Adrenal gland (tissue), 12 donors: ENCODE measurements around the gene HLA-DRA. TPM values are rescaled to one million over a fixed set of nuclear protein-coding genes. Genes with fewer than 3 reads are reported as not detected.

Experiments
- DNase-seq, 7 donors: peaks; one replicate each; pipeline ENCODE4 v3.0.0-alpha.2; 2019 to 2020
- H3K27ac ChIP-seq, 5 donors: fragments of 200-600 bp; sonication (generic) in 4 of 5; 1 replicate in 3 of 5; 2 replicates in 2 of 5; pipeline versions ENCODE4 v1.5.1 to v1.8.0; 2016 to 2020; ENCODE audit warnings: mild to moderate bottlenecking in 1 of 5
- H3K27me3 ChIP-seq: fragments of 200-600 bp; 2 replicates; pipeline ENCODE4 v1.8.0; 2021
- H3K36me3 ChIP-seq, 2 donors: fragments of 200-600 bp; replicated peaks in 1 of 2; 1 replicate in 1 of 2; 2 replicates in 1 of 2; pipeline versions ENCODE4 v1.5.1 to v1.8.0; 2018 to 2022
- H3K4me1 ChIP-seq, 2 donors: fragments of 200-600 bp; replicated peaks in 1 of 2; 1 replicate in 1 of 2; 2 replicates in 1 of 2; pipeline versions ENCODE4 v1.5.1 to v1.8.0; 2018 to 2021
- H3K4me3 ChIP-seq, 4 donors: fragments of 200-600 bp; sonication (generic) in 3 of 4; one replicate each; pipeline ENCODE4 v1.5.1; 2016 to 2018
- H3K9me3 ChIP-seq, 3 donors: fragments of 200-600 bp; sonication (generic) in 1 of 3; replicated peaks in 1 of 3; 1 replicate in 2 of 3; 2 replicates in 1 of 3; pipeline versions ENCODE4 v1.5.1 to v1.8.0; 2016 to 2021
- POLR2A ChIP-seq, 2 donors: fragments of 450-650 bp; IDR thresholded peaks; one replicate each; pipeline ENCODE4 v1.6.1; 2017; ENCODE audit warnings: antibody characterized with exemption in 2 of 2, mild to moderate bottlenecking in 2 of 2, moderate library complexity in 1 of 2
- WGBS, 4 donors: extraction: QIAGEN DNeasy Blood & Tissue Kit in 2 of 4; methylation state at CpG; one replicate each; pipeline versions ENCODE4 v1.1.5 to v1.1.7; 2013 to 2017; 5-methylcytosine and 5-hydroxymethylcytosine counted together
- intact Hi-C, 2 donors: fragments of 100-400 bp; cut with DNase I; formaldehyde crosslinking; loops; one replicate each; pipeline versions ENCODE4 v1.14.1 to v1.15.0; 2022 to 2023
- polyA plus RNA-seq, 3 donors: library from polyadenylated mRNA; stranded (reverse); fragments of 200-250 nt in 2 of 3; fragments of 350-450 nt in 1 of 3; fragmentation: Illumina TruSeq in 1 of 3; extraction: RNeasy Lipid Tissue Mini Kit (QIAGEN cat#74804) in 1 of 3; gene quantifications; one replicate each; pipeline ENCODE4 v1.2.3, GENCODE V29; 2013 to 2014
- total RNA-seq, 9 donors: library from RNA; depleted of rRNA in 4 of 9; stranded (reverse); fragments of >200 nt in 4 of 9; fragments of 120-200 nt in 1 of 9; fragmentation: NEBNext Ultra II Directional in 1 of 9; extraction: Animal tissue kit (Norgen Biotek cat#: 25700) in 1 of 9; gene quantifications; one replicate each; pipeline versions ENCODE4 v1.1.0 to v1.2.4, GENCODE V29; 2013 to 2023
- TF ChIP-seq, protein P1 (sequence below), 6 experiments: fragments of 450-650 bp in 4 of 6; fragments of 200-600 bp in 2 of 6; sonication (generic) in 1 of 6; IDR thresholded peaks; 1 replicate in 5 of 6; 2 replicates in 1 of 6; pipeline versions ENCODE4 v1.5.1 to v1.8.0; 2016 to 2021; ENCODE audit warnings: antibody characterized with exemption in 6 of 6, mild to moderate bottlenecking in 2 of 6, moderate library complexity in 1 of 6
- donor health status: healthy with polysubstance abuse.
- donor health status: Bipolar disorder and iron deficiency.
- donor health status: DM: yes; HTN: yes; CAD: no.
- donor health status: DM: no; HTN: no; CAD: no.
- donor health status: DM: no; HTN: no; CAD: no.
- donor health status: DM: yes; HTN: yes; CAD: no.

The HLA-DRA gene
- total and polyA plus RNA-seq, 12 donors = 36.8 to 1,447 (median 462) TPM

DNA sequence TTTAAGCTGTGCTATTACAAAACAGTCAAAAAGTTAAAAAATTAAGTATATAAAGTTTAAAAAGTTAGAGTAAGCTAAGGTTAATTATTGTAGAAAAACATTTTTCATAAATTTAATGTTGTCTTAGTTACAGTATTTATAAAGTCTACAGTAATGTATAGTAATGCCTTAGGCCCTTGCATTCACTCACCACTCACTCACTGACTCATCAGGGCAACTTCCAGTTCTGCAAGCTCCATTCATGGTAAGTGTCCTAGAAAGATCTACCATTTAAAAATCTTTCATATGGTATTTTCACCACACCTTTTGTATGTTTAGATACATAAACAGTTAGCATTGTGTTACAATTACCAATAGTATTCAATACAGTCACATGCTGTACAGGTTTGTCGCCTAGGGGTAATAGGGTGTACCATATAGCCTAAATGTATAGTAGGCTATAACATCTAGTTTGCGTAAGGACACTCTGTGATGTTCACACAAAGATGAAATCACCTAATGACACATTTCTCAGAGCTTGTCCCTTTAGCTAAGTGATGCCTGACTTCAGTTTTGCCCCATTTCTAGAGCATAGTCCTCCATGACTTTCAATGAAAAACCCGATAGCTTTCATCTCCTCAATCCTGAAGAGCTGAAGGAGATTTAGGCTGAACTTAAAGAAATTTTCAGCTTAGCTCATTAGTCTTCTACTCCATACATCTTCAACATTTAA, 14.9 kb upstream of the HLA-DRA start:
- Histone ChIP-seq H3K9me3 (no peaks in the 10 kb centered on the region), H3K4me3 (no peak overlapping the region), H3K4me1 (no peaks in the 10 kb centered on the region), H3K27ac (no peak overlapping the region), H3K36me3 (no peaks in the 10 kb centered on the region), H3K27me3 (peaks cover 18% of the 10 kb centered on the region)
- 91 to 98% (median 94%) methylated on average over 3 of the region's 3 CpGs for WGBS, 4 donors
- DNase-seq = no peak
- TF ChIP-seq, protein P1, sequence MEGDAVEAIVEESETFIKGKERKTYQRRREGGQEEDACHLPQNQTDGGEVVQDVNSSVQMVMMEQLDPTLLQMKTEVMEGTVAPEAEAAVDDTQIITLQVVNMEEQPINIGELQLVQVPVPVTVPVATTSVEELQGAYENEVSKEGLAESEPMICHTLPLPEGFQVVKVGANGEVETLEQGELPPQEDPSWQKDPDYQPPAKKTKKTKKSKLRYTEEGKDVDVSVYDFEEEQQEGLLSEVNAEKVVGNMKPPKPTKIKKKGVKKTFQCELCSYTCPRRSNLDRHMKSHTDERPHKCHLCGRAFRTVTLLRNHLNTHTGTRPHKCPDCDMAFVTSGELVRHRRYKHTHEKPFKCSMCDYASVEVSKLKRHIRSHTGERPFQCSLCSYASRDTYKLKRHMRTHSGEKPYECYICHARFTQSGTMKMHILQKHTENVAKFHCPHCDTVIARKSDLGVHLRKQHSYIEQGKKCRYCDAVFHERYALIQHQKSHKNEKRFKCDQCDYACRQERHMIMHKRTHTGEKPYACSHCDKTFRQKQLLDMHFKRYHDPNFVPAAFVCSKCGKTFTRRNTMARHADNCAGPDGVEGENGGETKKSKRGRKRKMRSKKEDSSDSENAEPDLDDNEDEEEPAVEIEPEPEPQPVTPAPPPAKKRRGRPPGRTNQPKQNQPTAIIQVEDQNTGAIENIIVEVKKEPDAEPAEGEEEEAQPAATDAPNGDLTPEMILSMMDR (IDR thresholded peaks at IDR 0.05) = no peak
- TF ChIP-seq POLR2A (IDR thresholded peaks at IDR 0.05) = no peak
- intact Hi-C loops = loop anchor here in 1 of 2 donors (5.0 kb wide), 1 partner anchor 368 kb away; no protein-coding TSS in a partner anchor

DNA sequence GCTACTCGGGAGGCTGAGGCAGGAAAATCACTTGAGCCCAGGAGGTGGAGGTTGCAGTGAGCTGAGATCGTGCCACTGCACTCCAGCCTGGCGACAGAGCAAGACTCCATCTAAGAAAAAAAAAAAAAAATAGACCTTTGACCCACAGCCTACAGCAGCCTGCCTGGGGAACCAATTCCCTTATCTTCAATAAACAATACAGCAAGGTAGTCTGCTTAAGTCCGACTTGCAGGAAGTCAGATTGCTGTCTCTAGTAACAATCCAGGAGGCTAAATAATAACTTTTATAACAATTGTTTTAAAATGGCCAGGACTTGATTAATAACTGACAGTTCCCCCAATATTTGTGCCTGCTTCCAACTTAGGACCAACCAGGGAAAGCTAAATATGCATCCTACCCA, 13.3 kb upstream of the HLA-DRA start:
- no peaks in the 10 kb centered on the region for H3K36me3 ChIP-seq
- H3K4me3 ChIP-seq = no peak overlapping the region
- no peak for DNase-seq
- intact Hi-C loops = loop anchor here in 1 of 2 donors (5.0 kb wide), 1 partner anchor 366 kb away; no protein-coding TSS in a partner anchor
- TF ChIP-seq, protein P1 (IDR thresholded peaks at IDR 0.05) = no peak
- TF ChIP-seq POLR2A (IDR thresholded peaks at IDR 0.05) = no peak
- no peak overlapping the region for H3K27ac ChIP-seq
- peaks cover 7% of the 10 kb centered on the region for H3K27me3 ChIP-seq
- WGBS, 4 donors = 62 to 78% (median 71%) methylated on average over 4 of the region's 4 CpGs
- no peaks in the 10 kb centered on the region for H3K9me3 ChIP-seq
- no peaks in the 10 kb centered on the region for H3K4me1 ChIP-seq

DNA sequence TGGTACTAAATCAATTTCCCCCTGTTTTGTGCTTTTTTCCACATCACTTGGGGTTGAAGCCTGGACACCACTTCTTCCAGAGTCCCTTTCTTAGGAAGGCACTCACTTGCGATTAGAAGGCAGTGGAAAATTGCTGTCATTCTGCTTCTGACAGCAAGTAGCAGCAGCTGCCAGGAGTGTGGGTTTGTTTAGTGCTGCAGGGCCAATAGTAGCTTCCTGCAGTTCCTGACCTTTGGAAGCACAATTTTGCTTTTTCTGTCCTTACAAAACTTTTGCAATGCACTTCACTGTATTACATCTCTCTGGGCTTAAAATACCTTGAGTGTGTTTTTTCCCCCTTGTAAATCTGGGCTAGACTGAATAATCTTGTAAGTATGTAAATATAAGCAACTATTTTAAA, 12.5 kb upstream of the HLA-DRA start:
- H3K36me3 ChIP-seq = no peaks in the 10 kb centered on the region
- H3K4me1 ChIP-seq = no peaks in the 10 kb centered on the region
- no peak overlapping the region for H3K27ac ChIP-seq
- peaks cover 4% of the 10 kb centered on the region for H3K27me3 ChIP-seq
- H3K4me3 ChIP-seq = no peak overlapping the region
- no peaks in the 10 kb centered on the region for H3K9me3 ChIP-seq
- 29 to 45% (median 36%) methylated on average over 1 of the region's 1 CpG for WGBS, 4 donors
- TF ChIP-seq, protein P1 (IDR thresholded peaks at IDR 0.05) = no peak
- TF ChIP-seq POLR2A (IDR thresholded peaks at IDR 0.05) = no peak
- intact Hi-C loops = loop anchor here in 1 of 2 donors (5.0 kb wide), 1 partner anchor 365 kb away; no protein-coding TSS in a partner anchor
- peak in 1 of 7 donors; percentile 10 for DNase-seq

DNA sequence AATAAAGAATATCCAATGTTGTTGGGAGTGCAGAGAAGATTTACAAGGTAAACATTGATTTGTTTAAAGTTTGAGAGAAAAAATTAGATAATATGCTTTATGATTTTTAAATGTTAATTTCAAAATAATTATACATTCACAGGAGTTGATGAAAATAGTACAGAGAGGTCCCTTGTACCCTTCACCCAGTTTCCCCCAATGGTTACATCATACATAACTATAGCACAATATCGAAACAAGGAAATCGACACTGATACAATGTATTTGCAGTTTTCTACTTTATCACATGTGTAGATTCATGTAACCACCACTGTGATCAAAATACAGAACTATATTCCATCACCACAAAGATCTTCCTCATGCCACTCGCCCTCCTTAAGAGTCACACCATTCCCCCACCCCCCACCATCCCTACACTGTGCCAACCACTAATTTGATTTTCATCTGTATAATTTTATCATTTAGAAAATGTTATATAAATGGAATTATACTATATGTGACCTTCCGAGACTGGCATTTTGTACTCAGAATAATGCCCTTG, 11.7 kb upstream of the HLA-DRA start:
- no peak overlapping the region for H3K27ac ChIP-seq
- TF ChIP-seq POLR2A (IDR thresholded peaks at IDR 0.05) = no peak
- TF ChIP-seq, protein P1 (IDR thresholded peaks at IDR 0.05) = no peak
- H3K4me1 ChIP-seq = no peaks in the 10 kb centered on the region
- no peak for DNase-seq
- peaks cover 4% of the 10 kb centered on the region for H3K27me3 ChIP-seq
- H3K36me3 ChIP-seq = no peaks in the 10 kb centered on the region
- no peaks in the 10 kb centered on the region for H3K9me3 ChIP-seq
- H3K4me3 ChIP-seq = no peak overlapping the region
- intact Hi-C loops = loop anchor here in 1 of 2 donors (5.0 kb wide), 1 partner anchor 364 kb away; no protein-coding TSS in a partner anchor
- 67 to 82% (median 73%) methylated on average over 4 of the region's 4 CpGs for WGBS, 4 donors
